Stimulated activated CD4-positive, alpha-beta T cell treated with anti-CD3 and anti-CD28 coated beads, TNF-alpha, amount 100 ng/mL, for 4 hours (primary cell): ENCODE results near the gene NAA11.
"Not testable (repeated sequence)": the region's sequence is repeated elsewhere in the genome, so short reads cannot be mapped to it uniquely, and the experiment has no call there.

Experiments
- DNase-seq, 3 experiments: peaks; one replicate each; pipeline ENCODE4 v3.0.0-alpha.2; 2020; ENCODE audit warnings: low read depth in 3 of 3

The NAA11 gene

GRCh38 chr4:79308137-79308536 lies 17.7 kb downstream of the NAA11 start:
- DNase-seq, result no peak

DNA sequence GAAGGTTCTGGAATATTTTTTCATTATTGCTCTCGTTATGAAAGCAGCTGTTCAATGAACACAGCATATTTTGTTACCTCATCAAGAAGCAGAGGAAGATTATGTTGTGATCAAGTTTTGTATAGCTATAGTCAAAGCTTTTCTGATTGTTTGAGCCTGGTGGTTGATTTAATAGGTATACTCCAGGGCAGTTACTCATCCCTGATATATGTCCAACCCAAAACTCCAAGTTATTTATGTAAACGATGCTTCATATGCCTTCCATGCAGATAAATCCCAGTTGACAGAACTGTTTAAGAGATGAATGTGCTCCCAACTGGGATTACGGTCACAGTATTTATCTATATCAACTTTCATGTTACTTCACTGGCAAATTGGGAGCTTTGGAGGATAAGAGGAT lies 19.1 kb downstream of the NAA11 start:
- DNase-seq, result no peak

DNA sequence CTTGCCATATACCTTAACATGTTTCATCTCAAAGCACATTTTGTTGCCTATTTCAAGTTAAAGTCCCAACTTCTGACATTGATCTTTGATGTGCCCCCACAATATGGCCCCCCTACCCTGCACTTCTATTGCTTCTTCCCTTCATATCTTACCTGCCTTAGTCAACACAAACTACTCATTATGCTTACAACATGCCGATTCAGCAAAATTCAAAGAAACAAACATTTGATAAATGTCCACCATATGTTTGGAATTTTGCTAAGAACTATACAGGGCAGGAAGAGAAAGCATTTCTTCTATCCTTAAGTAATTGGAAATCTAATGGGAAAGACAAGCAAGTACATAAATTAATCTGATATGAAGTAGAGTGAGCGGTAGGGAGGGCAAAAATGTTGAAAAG lies 25.6 kb downstream of the NAA11 start:
- DNase-seq, result no peak

GRCh38 chr4:79298484-79298883 lies 27.4 kb downstream of the NAA11 start:
- DNase-seq, result no peak

DNA sequence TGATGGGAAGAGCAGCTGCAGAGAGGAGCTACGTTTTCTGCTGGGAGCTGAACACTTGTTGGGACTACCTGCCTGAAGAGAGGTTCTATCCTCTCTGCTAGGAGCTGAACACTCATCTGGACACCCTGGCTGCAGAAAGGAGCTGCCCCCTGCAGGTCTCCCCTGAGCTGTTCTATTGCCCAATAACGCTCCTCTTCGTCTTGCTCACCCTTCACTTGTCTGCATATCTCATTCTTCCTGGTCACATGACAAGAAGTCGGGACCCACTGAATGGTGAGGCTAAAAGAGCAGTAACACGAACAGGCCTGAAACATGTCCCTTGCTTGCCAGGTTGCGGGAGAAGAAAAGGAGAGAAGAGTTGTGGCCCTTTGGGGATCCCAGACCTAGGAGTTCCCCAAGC lies 27.8 kb downstream of the NAA11 start:
- no peak for DNase-seq

DNA sequence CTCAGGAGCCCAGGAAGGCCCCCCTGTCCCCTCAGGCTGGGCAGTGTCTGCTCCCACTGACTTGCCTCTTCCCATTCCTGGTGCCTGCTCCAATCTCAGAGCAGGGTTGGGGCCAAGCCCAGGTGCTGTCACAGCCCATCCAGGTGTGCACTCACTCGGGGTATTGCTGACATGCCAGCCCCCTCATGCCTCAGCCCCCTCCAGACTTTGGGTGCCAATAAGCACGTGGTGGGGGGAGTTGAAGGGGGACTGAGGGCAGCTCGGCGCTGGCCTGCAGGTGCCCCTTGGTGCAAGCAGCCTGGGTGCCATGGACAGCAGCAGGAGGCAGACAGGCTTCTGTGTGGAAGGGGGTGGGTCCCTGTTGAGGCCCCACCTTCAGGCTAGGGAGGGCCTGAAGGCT lies 28.4 kb downstream of the NAA11 start:
- DNase-seq, result no peak

- DNase-seq, result no peak
These were observed 29.0 kb downstream of the NAA11 start for GRCh38 chr4:79296768-79297428.

DNA sequence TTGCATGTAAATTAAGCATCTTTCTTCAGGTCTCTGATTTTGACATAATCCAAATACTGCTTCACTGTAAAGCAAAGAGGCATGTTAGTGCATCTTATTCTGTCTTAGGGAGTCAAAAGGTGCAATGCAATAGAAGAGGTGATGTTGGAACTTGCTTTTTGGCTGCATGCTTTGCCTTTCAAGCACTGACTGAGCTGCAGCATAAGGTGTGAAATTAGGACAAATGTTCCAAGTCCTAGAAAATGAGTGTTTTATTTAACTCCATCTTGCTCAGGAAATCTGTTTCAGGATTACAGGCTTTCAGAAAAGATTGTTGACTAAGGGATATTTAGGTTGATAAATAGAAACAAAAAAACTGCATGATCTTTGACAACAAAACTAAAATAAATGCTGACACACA lies 30.8 kb downstream of the NAA11 start:
- DNase-seq, result no peak

DNA sequence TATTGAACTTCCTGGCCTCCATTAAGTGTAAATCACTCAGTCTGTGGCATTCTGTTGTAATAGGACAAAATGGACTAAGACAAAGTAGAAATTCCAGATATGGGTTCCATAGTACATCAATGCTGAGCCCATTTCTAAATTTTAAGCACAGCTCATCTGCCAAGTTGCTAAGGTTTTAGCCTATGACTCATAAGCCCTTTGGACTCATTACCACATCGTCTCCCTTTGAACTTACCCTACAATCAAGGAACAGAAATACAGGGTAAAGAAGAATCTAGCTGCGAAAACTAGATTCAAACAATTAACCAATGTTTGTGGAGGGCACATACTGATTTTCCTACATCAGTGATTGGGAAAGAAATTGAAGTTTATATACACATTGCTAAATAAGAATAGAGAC lies 31.8 kb downstream of the NAA11 start:
- DNase-seq, result no peak

GRCh38 chr4:79292008-79292407 lies 33.9 kb downstream of the NAA11 start:
- DNase-seq, result no peak

GRCh38 chr4:79290376-79290775 lies 35.5 kb downstream of the NAA11 start:
- no peak for DNase-seq

GRCh38 chr4:79288185-79288584 lies 37.7 kb downstream of the NAA11 start:
- no peak for DNase-seq

DNA sequence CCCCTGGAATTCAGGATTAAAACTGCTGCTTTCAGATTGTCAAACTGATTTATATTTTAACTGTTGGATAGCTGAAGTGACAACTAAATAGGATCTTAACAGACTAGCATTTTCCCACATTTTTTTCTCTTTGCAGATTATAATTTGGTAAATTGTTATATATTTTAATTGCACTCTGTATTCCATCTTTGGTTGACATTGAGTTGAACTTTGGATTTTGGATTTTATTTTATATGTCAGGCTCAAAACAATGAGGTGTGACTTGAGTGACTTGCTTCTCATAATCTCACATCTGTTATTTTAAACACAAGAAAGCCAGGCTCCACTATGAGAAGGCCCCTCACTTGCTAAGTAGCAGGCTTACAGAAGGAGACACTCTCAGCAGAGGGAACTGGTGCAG lies 38.1 kb downstream of the NAA11 start:
- no peak for DNase-seq

DNA sequence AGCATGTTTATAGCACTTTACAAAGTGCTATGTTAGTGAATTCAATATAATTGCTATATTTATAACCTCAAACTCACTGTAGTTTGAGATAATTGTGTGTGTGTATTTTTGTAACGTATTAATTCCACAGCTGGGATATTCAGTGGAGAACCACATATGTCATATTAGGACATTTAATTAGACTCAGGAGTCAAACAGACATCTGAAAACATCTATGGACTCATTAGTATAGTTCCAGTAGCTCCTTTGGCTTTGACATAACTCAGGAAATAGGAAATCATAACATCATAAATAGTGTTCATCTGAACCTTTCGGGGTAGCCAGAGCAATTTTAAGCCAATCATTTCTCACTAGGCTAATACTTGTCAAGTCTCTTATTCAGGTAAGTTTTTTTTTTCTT lies 38.8 kb downstream of the NAA11 start:
- no peak for DNase-seq

DNA sequence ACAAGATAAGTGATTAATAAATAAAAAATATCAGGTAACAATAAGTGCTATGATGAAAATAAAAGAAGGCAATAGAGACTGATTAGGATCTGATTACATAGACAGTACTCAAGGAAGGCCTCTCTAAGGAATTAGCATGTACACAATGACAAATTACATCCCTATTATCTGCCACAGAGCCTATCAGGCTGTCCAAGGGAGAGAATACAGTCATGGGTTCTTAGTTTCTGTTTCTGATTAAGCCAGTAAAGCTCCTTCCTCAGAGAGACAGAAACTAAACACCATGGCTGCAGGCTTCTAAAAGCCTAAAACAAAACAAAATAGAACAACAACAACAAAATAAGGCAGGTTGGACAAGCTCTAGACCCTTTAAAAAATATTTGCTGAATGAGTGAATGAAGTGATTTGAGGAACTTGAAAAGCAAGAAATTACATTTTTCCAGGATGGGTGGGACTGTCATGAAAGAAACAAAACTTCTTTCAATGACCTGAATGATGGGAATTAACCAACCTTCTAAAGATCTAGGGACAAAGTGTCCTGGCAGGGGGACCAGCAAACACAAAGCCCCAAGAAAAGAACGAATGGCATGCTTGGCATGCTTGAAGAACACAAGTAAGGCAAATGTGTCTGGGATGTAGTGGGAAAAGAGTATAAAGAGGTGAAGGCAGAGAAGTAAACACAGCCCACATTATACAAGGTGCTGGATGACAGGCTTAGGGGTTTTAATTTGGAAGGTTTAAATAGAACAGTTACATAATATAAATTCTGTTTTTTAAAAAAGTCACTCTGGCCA lies 44.1 kb downstream of the NAA11 start:
- DNase-seq, result no peak

DNA sequence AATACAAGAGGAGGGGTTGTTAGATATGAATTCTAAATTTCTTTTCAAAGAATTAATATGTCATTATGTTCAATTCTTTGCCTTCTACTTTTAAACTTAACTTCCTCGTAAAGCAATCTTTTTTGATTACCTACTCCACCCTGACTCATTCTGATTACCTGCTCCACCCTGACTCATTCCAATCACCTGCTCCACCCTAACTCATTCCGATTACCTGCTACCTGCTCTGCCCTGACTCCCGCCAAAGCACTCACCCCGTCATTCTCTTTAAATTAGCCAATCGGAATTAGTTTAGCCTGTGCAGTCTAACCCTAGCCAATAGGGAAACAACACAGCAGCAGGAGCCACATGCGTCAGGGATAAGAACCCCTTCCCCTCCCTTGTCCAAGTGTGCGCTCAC lies 48.4 kb downstream of the NAA11 start:
- DNase-seq, result not testable (repeated sequence)

GRCh38 chr4:79273915-79274314 lies 51.9 kb downstream of the NAA11 start:
- no peak for DNase-seq

- no peak for DNase-seq
These were observed 53.1 kb downstream of the NAA11 start for GRCh38 chr4:79272761-79273160.

GRCh38 chr4:79272126-79272525 lies 53.7 kb downstream of the NAA11 start:
- DNase-seq, result no peak

- no peak for DNase-seq
These were observed 58.2 kb downstream of the NAA11 start for GRCh38 chr4:79267671-79268070.
